ENCODE measurements around the gene APP.

DNA sequence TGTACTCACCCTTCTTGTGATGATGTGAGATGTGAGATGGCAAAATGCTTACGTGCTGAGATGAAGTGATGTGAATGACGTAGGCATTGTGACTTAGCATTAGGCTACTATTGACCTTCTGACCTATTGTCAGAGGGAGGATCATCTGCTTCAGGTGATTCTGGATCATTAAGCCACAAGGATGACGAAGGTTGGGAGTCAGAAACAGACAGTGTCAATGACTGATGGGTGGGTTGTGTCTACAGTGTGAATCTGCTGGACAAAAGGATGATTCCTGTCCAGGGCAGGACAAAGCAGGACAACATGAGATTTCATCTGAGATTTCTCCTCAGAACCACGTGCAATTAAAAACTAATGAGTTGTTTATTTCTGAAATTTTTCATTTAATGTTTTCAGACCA, 306.8 kb downstream of the APP start:
- TF ChIP-seq, protein P1, sequence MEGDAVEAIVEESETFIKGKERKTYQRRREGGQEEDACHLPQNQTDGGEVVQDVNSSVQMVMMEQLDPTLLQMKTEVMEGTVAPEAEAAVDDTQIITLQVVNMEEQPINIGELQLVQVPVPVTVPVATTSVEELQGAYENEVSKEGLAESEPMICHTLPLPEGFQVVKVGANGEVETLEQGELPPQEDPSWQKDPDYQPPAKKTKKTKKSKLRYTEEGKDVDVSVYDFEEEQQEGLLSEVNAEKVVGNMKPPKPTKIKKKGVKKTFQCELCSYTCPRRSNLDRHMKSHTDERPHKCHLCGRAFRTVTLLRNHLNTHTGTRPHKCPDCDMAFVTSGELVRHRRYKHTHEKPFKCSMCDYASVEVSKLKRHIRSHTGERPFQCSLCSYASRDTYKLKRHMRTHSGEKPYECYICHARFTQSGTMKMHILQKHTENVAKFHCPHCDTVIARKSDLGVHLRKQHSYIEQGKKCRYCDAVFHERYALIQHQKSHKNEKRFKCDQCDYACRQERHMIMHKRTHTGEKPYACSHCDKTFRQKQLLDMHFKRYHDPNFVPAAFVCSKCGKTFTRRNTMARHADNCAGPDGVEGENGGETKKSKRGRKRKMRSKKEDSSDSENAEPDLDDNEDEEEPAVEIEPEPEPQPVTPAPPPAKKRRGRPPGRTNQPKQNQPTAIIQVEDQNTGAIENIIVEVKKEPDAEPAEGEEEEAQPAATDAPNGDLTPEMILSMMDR (conservative IDR thresholded peaks at IDR 0.05) = no peak
- no peak for TF ChIP-seq EZH2 (IDR thresholded peaks at IDR 0.05; ENCODE audit: low read depth)

Data from PC-9 (cell line).